Measurements from ENCODE around the gene DUSP15.

Gene DUSP15

DNA sequence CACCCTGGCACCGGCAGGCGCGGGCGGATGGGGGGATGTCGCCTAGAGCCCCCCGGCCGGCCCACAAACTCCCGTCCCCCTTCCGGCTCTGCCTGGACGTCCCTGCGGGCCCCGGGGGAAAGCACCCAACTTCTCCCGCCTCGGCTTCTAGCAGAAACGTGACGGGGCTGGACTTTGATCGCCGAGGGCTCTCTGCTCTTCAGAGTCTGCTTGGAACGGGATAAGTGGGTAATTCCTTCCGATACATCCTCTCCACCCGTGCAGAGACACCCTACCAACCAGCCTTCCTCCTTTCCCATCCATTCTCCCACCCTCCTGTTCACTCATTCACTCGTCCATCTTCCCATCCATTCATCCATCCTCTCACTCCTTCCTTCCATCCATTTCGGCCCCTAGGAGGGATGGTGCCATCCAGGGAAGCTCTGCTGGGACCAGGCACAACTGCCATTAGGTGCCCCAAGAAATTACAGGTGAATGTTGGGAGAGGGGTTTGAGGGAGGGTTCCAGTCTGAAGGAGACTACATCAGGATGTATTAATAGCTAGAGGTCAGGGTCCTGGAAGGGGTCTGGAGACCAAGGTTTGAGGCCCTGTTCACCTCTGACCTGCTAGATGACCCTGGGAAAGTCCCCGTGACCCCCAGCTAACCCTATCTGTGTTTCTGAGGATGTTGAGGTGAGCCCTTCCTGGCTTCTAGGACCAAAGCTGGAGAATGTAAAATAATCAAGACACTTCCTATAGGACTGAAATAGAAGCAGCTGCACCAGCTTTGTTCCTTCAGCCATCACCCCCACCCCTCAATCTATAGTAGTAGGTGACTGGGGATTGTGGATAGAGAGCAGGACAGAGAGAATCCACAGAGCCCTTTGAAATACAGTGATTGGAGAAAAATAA lies 645 bp upstream of the DUSP15 start:
- TF ChIP-seq, protein P1, sequence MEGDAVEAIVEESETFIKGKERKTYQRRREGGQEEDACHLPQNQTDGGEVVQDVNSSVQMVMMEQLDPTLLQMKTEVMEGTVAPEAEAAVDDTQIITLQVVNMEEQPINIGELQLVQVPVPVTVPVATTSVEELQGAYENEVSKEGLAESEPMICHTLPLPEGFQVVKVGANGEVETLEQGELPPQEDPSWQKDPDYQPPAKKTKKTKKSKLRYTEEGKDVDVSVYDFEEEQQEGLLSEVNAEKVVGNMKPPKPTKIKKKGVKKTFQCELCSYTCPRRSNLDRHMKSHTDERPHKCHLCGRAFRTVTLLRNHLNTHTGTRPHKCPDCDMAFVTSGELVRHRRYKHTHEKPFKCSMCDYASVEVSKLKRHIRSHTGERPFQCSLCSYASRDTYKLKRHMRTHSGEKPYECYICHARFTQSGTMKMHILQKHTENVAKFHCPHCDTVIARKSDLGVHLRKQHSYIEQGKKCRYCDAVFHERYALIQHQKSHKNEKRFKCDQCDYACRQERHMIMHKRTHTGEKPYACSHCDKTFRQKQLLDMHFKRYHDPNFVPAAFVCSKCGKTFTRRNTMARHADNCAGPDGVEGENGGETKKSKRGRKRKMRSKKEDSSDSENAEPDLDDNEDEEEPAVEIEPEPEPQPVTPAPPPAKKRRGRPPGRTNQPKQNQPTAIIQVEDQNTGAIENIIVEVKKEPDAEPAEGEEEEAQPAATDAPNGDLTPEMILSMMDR (IDR thresholded peaks at IDR 0.05; ENCODE audit: low read depth, low read length): no peak
- Histone ChIP-seq H3K4me3 (ENCODE audit: low read depth, low read length) (peak overlapping the region; percentile 73), H3K9me3 (ENCODE audit: severe bottlenecking) (no peaks in the 10 kb centered on the region), H3K36me3 (peaks cover 6% of the 10 kb centered on the region; the same call in 1 of the 2 replicates), H3K27ac (peak overlapping the region; percentile 72), H3K27me3 (ENCODE audit: insufficient read depth, low read depth, severe bottlenecking) (no peaks in the 10 kb centered on the region)
- no peak for DNase-seq

DNA sequence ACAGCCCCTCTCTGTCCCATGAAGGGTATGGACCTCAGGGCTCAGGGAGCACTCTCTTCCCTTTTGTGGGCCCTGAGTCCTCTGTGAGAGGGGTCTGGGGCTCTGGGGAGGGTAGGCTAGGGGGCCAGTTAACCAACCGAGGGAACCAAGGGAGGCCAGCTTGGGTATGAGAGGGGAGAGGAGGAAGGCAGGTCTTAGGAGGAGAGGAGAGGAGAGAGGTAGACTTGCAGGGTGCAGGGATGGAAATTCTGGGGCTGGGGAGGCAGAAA lies 720 bp downstream of the DUSP15 start:
- Histone ChIP-seq H3K4me3 (ENCODE audit: low read depth, low read length) (peak overlapping the region; percentile 73), H3K36me3 (peaks cover 6% of the 10 kb centered on the region; the same call in 1 of the 2 replicates), H3K9me3 (ENCODE audit: severe bottlenecking) (no peaks in the 10 kb centered on the region), H3K27me3 (ENCODE audit: insufficient read depth, low read depth, severe bottlenecking) (no peaks in the 10 kb centered on the region), H3K27ac (peak overlapping the region; percentile 72; the same call in 1 of the 2 replicates)
- no peak for DNase-seq
- TF ChIP-seq, protein P1 (IDR thresholded peaks at IDR 0.05; ENCODE audit: low read depth, low read length): no peak

DNA sequence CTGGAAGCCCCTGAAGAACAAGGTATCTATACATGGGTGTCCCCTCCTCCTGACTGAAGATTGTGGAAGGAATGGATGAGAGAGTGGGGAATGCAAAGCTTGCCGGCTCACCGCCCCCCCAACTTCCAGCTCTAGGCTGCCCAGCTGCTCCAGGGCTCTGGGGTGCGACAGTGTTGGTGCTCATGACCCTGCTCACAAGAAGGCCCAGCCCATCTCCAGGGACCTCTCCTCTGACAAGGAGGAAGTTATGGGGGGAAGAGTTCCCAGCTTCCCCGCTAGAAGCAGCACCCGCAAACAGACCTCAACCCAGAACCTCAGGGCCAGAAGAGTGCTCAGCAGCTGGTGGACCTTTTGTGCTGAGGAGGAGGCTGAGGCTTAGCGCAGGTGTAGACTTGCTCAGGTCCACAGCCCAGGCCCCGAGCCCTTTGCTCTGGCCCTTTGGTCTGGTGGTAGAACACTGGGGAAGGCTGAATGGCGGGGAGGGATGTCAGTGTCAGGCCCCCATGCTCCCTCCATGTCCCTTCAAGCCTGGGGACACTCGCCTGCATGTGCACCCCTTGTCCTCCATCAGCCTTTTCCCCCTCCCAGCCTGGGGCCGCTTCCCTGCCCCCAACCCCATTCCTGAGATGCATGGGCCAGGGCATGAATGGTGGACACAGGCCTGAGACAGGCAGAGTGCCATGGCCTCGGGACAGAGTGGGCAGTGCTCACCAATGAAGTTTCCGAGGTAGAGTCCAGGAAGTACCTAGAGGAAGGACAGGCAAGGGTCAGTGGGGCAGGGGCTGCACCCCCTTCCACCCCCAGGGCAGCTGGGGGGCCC lies 1.3 kb downstream of the DUSP15 start:
- H3K36me3 ChIP-seq: peaks cover 6% of the 10 kb centered on the region; the same call in 1 of the 2 replicates
- DNase-seq: no peak
- no peaks in the 10 kb centered on the region for H3K27me3 ChIP-seq (ENCODE audit: insufficient read depth, low read depth, severe bottlenecking)
- TF ChIP-seq, protein P1 (IDR thresholded peaks at IDR 0.05; ENCODE audit: low read depth, low read length): no peak
- H3K27ac ChIP-seq: no peak overlapping the region; the same call in 1 of the 2 replicates
- H3K9me3 ChIP-seq (ENCODE audit: severe bottlenecking): no peaks in the 10 kb centered on the region
- H3K4me3 ChIP-seq (ENCODE audit: low read depth, low read length): peak overlapping the region; percentile 73

DNA sequence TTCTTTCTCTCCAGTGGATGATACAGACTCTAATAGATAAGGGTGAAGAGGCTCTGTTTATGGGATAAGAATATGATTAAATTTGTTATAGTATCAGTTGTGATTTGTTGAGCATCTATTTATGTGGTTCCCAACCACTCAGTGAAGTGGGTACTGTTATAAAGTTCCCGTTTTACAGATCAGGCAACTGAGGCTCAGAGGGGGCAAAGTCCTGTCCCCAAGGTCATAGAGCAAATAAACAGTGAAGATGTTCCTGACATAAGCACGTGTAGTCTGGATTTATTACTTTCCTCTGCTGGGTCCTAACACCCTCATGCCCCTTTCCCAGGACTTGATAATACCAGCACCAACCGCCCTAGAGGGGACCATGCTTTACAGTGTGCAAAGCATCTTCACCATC lies 4.1 kb downstream of the DUSP15 start:
- Histone ChIP-seq H3K9me3 (ENCODE audit: severe bottlenecking) (no peaks in the 10 kb centered on the region), H3K4me3 (ENCODE audit: low read depth, low read length) (no peak overlapping the region), H3K27me3 (ENCODE audit: insufficient read depth, low read depth, severe bottlenecking) (no peaks in the 10 kb centered on the region), H3K27ac (no peak overlapping the region), H3K36me3 (peaks cover 8% of the 10 kb centered on the region; the same call in 1 of the 2 replicates)
- DNase-seq: no peak
- TF ChIP-seq, protein P1 (IDR thresholded peaks at IDR 0.05; ENCODE audit: low read depth, low read length): no peak

DNA sequence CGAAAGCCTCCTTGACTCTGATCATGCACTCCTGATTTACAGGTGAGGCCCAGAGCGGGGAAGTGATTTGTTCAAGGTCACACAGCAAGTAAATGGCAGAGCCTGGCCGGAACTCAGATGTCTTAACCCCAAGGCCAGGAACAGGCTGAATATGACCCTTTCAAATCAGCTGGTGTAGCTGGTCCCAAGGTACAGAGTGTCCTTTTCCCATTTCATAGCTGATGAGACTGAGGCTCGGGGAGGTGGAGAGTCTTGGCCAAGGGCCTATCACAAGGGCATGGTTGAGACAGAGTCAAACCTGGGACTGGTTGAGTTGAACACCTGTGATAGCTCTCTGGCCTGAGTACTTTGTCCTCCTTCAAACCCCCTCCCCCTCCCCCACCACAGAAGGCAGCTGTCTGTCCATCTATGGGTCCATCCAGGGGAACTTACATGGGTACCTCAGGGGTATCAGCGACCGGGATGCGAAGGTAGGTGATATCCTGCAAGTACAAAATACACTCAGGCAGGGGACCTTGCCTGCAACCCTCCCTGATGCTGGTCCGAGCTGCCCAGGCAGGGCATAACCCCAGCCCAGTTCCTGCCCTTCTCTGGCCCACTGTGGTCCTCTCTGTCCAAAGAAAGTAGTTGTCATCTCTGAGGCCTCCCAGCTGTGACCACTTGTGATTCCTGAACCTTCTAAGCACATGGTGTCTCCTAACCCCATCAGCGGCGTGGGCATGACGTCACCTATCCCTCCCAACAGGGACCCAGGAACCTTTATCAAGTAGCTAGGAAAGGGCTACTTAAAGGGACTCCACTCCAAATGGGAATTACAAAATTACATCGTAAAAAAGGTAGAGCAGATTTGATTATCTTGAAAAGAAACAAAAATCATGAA lies 5.6 kb downstream of the DUSP15 start:
- Histone ChIP-seq H3K27ac (no peak overlapping the region), H3K27me3 (ENCODE audit: insufficient read depth, low read depth, severe bottlenecking) (no peaks in the 10 kb centered on the region), H3K9me3 (ENCODE audit: severe bottlenecking) (no peaks in the 10 kb centered on the region), H3K36me3 (peaks cover 9% of the 10 kb centered on the region; the same call in 1 of the 2 replicates), H3K4me3 (ENCODE audit: low read depth, low read length) (no peak overlapping the region)
- TF ChIP-seq, protein P1 (IDR thresholded peaks at IDR 0.05; ENCODE audit: low read depth, low read length): no peak
- DNase-seq: no peak
